Uterus (tissue), 2 donors: ENCODE results near the gene MBTPS2.

ENCODE experiments used
- POLR2A ChIP-seq, 2 donors: fragments of 450-650 bp; IDR thresholded peaks; one replicate each; pipeline ENCODE4 v1.6.1; 2016; ENCODE audit warnings: antibody characterized with exemption in 2 of 2, mild to moderate bottlenecking in 1 of 2, moderate library complexity in 1 of 2
- TF ChIP-seq, protein P1 (sequence below), 4 experiments: fragments of 200-600 bp in 2 of 4; fragments of 450-650 bp in 2 of 4; sonication (generic) in 2 of 4; IDR thresholded peaks; one replicate each; pipeline ENCODE4 v1.5.1; 2016 to 2019; ENCODE audit warnings: antibody characterized with exemption in 4 of 4, mild to moderate bottlenecking in 2 of 4, moderate library complexity in 1 of 4

DNA sequence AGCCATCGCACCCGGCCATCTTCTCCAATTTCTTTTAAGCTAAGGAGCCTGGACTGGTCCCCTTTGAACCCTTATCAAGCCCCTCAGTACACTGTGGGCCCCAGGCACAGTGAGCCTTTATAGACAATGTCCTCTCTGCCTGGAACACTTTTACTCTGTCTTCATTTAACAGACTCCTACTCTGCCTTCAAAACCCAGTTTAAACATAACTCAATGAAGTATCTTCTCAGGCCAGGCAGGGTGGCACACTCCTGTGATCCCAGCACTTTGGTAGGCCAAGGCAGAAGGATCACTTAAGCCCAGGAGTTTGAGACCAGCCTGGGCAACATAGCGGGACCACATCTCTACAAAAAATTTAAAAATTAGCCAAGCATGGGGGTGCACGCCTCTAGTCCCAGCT, 73.6 kb downstream of the MBTPS2 start:
- TF ChIP-seq, protein P1, sequence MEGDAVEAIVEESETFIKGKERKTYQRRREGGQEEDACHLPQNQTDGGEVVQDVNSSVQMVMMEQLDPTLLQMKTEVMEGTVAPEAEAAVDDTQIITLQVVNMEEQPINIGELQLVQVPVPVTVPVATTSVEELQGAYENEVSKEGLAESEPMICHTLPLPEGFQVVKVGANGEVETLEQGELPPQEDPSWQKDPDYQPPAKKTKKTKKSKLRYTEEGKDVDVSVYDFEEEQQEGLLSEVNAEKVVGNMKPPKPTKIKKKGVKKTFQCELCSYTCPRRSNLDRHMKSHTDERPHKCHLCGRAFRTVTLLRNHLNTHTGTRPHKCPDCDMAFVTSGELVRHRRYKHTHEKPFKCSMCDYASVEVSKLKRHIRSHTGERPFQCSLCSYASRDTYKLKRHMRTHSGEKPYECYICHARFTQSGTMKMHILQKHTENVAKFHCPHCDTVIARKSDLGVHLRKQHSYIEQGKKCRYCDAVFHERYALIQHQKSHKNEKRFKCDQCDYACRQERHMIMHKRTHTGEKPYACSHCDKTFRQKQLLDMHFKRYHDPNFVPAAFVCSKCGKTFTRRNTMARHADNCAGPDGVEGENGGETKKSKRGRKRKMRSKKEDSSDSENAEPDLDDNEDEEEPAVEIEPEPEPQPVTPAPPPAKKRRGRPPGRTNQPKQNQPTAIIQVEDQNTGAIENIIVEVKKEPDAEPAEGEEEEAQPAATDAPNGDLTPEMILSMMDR (IDR thresholded peaks at IDR 0.05): no peak
- TF ChIP-seq POLR2A (IDR thresholded peaks at IDR 0.05): no peak
